GM10847 (cell line): ENCODE data around the gene GRIK4.

ENCODE experiments used
- POLR2A ChIP-seq: IDR thresholded peaks from 2 replicates; pipeline ENCODE4 v1.6.1; 2011; ENCODE audit not compliant: insufficient read length; ENCODE audit errors: extremely low read depth

Gene GRIK4

DNA sequence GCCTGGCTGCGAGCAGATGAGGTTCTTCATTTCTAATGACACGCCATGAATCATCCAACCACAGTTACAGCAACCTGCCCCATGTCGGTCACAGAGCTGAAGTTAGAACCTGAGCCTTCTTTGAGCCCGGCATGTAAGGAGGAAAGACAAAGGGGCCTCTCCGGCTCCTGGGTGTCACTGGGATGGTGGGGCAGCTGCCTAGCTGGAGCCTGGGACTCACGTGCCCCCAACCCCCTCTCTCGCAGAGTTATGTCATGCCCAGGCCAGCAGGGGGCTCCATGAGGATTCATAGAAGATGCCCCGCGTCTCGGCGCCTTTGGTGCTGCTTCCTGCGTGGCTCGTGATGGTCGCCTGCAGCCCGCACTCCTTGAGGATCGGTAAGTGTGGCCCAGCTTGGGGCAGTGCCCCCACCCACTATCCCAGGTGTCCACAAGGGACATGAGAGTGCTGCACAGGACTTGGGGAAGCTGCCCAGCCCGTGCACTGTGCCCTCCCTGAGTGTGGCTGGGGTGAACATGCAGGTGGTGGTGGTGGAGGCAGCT lies 148.5 kb downstream of the GRIK4 start:
- no peak for TF ChIP-seq POLR2A

GRCh38 chr11:120662071-120662676 lies 150.6 kb downstream of the GRIK4 start:
- no peak for TF ChIP-seq POLR2A

DNA sequence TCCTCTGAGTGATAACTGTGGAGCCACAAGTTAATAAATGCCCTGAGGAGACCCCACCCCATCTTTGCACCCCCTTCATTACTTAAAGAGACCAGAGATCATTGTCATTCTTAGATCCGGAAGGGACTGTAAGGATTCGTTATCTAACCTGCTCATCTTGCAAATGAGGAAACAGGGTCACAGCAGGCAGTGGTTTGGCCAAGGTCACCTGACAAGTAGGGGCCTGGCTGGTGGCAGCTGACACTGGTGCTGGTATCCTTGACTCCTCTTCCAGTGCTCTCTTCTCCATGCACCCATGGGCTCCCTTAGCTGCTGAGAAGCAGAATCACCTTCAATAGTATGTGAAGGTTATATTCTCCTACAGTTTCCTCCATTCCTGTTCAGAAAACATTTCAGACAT lies 151.6 kb downstream of the GRIK4 start:
- TF ChIP-seq POLR2A: no peak

GRCh38 chr11:120666121-120666639 lies 154.6 kb downstream of the GRIK4 start:
- TF ChIP-seq POLR2A: no peak

DNA sequence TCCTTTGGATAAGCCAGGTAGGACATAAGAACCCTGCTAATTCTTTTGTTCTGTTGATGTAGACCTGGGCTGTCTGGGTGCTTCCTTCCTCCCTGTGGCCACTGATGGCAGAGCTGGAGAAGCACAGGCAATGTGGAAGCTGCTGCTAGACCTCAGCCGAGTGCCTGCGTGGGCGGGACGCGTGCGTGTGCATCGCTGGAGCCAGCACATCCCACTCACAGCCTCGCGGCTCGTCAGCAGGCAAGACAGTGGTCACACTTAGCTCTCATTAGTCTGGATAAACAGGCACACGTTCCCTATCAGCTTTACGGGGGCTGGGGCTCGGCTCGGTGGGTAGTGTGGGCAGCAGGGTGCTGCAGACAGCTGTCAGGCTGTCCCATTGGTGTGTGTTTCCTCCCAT lies 155.7 kb downstream of the GRIK4 start:
- no peak for TF ChIP-seq POLR2A

DNA sequence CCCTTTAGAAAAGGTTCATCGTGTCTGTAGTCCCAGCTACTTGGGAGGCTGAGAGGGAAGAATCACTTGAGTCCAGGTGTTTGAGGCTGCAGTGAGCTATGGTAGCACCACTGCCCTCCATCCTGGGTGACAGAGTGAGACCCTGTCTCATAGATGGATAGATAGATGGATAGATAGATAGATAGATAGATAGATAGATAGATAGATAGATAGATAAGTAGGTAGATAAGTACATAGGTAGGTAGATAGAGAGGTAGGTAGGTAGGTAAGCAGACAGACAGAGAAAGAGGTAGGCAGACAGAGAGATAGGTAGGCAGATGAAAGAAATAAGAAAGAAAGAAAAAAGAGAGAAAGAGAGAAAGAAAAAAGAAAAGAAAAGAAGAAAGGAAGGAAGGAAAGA lies 156.4 kb downstream of the GRIK4 start:
- no peak for TF ChIP-seq POLR2A

GRCh38 chr11:120668537-120668936 lies 157.0 kb downstream of the GRIK4 start:
- no peak for TF ChIP-seq POLR2A

DNA sequence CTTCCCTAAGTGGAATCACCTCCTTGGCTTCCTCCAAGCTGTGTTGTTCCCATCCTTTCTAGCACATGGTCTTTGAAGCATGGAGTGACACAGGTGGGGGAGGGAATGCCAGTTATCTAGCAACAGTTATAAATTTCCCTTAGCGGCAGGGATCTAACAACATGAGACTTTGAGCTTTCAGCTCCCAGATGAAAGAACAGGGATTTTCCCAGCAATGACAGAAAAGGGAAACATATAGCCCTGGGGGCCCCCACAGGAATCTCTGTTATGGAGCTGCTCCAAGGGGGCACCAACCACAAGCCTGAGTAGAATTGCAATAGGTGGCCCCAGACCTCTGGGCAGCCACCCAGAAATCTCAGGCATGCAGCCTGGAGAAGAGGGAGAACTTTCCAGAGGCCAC lies 163.0 kb downstream of the GRIK4 start:
- no peak for TF ChIP-seq POLR2A

- no peak for TF ChIP-seq POLR2A
Observed at GRCh38 chr11:120675171-120675570, 163.6 kb downstream of the GRIK4 start.

DNA sequence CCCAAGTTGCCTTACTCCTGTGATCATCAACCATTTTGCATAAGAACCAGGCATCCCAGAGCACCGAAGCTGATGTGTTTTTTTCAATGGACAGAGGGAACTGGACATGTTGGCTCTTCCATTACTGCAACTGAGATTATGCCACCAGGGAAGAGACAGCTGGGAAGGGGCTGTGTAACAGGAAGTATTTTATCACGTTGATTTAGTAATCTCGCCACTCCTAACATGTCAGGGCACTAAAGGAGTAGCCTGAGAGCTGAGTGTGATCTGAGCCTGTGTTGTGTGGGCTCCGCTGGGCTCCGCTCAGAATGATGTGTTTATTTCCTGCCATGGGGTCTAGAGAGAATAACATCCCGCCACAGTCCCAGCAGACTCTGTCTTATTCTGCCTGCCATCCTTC lies 165.4 kb downstream of the GRIK4 start:
- no peak for TF ChIP-seq POLR2A

DNA sequence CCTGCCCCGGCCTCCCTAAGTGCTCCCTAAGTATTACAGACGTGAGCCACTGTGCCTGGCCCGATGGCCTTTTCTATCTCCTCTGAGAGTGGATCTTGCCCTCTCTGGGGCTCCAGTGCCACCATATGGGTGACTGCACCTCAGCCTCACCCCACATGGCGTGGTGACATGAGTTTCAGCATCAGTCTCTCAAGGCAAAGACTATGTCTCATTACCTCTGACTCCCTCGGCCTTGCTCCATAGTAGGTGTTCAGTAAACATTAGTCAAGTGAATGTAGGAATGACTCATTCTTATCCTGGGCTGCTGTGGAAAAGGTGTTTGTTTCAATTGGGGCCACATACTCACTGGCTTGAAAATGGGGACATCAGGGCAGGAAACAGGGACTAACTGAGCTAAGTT lies 168.8 kb downstream of the GRIK4 start:
- no peak for TF ChIP-seq POLR2A

DNA sequence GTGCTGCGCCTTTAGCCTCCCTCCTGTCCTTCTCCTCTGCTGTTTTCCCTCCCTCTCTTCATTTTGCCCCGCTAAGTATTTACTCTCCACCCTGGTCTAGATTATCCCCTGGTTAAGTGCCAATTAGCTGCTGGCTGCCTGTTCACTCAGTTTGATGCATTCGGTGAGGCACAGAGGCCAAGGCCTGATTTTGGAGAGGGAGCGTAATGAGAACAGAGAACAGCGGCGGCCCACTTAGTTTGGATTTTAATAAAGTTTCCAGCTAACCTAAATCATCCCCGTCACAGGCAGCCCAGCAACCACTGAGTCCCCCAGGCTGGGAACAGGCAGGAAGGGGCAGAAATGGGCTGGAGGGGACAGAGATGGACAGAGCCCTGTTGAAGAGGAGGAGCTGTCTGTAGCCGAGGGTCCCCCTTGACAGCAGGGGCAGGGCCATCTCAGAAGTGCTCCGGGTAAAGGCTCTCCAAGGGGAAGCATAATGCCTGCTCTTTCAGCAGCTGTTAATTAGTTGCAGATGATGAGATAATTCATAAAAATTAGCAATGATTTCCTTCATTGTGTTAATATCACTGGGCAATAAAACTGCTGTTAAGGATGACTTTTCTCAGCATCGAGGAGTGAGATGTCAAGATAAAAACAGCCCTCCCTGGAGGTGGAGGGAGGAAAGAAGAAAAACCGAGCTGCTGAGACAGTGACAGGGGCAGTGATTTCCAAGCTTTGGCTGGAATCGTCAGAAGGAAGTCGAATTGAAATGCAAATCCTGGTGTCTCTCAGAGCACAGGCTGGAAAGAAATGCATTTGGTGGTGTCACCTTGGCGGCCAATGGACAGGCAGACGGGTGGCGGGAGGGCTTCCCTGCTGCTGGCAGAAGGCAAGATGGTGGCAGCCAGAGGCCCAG lies 170.1 kb downstream of the GRIK4 start:
- no peak for TF ChIP-seq POLR2A

GRCh38 chr11:120682332-120682649 lies 170.7 kb downstream of the GRIK4 start:
- no peak for TF ChIP-seq POLR2A

GRCh38 chr11:120682866-120683265 lies 171.3 kb downstream of the GRIK4 start:
- TF ChIP-seq POLR2A: no peak

DNA sequence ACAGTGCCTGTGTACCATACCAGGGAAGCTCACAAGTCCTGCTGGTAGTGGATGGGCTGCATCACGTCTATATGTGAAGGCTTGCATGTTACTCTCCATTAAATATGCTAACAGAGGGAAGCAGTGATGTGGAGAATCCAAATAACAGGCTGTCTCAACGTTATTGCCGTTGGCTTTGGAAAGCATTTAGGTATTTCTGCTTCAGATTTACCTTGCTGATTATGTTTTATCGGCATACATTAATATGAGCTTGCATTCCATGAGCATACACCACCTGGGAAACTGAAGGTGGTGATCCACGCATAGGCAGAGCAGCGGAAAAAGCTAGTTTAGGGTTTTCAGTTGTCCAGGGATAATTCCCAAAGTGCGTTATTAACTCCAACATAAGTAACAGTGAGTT lies 175.0 kb downstream of the GRIK4 start:
- no peak for TF ChIP-seq POLR2A

GRCh38 chr11:120688163-120688562 lies 176.6 kb downstream of the GRIK4 start:
- no peak for TF ChIP-seq POLR2A
